Measurements from ENCODE around the gene CDK5. TPM values are rescaled to one million over a fixed set of nuclear protein-coding genes. Genes with fewer than 3 reads are reported as not detected.
"Not testable (repeated sequence)": the region's sequence is repeated elsewhere in the genome, so short reads cannot be mapped to it uniquely, and the experiment has no call there.

The CDK5 gene
- total and polyA plus RNA-seq, 9 donors = 2.7 to 9.4 (median 4.1) TPM

- intact Hi-C loops (cut with DNase I) = loop anchor here in 3 of 4 donors (5.0 to 10.0 kb wide), 2 partner anchors 101 to 117 kb away; no protein-coding TSS in a partner anchor
- peak in 1 of 5 donors; percentile 44 for DNase-seq
- TF ChIP-seq POLR2A (IDR thresholded peaks at IDR 0.05) = no peak
- TF ChIP-seq, protein P1, sequence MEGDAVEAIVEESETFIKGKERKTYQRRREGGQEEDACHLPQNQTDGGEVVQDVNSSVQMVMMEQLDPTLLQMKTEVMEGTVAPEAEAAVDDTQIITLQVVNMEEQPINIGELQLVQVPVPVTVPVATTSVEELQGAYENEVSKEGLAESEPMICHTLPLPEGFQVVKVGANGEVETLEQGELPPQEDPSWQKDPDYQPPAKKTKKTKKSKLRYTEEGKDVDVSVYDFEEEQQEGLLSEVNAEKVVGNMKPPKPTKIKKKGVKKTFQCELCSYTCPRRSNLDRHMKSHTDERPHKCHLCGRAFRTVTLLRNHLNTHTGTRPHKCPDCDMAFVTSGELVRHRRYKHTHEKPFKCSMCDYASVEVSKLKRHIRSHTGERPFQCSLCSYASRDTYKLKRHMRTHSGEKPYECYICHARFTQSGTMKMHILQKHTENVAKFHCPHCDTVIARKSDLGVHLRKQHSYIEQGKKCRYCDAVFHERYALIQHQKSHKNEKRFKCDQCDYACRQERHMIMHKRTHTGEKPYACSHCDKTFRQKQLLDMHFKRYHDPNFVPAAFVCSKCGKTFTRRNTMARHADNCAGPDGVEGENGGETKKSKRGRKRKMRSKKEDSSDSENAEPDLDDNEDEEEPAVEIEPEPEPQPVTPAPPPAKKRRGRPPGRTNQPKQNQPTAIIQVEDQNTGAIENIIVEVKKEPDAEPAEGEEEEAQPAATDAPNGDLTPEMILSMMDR (IDR thresholded peaks at IDR 0.05) = no peak
- TF ChIP-seq EP300 (IDR thresholded peaks at IDR 0.05) = no peak
- H3K36me3 ChIP-seq = no peaks in the 10 kb centered on the region
- H3K4me3 ChIP-seq = no peak overlapping the region
- WGBS, 3 donors = 35 to 51% (median 48%) methylated on average over 54 to 55 of the region's 55 CpGs
- no peaks in the 10 kb centered on the region for H3K27me3 ChIP-seq
- no peak overlapping the region for H3K27ac ChIP-seq
- H3K4me1 ChIP-seq (ENCODE audit: insufficient read depth) = peaks cover 6% of the 10 kb centered on the region
- H3K9me3 ChIP-seq = no peaks in the 10 kb centered on the region
These were observed 43.8 kb downstream of the CDK5 start for GRCh38 chr7:151013733-151014497.

GRCh38 chr7:151013356-151013732, 44.4 kb downstream of the CDK5 start:
- intact Hi-C loops (cut with DNase I) = loop anchor here in 3 of 4 donors (5.0 to 10.0 kb wide), 2 partner anchors 101 to 116 kb away; no protein-coding TSS in a partner anchor
- Histone ChIP-seq H3K27ac (no peak overlapping the region), H3K4me1 (ENCODE audit: insufficient read depth) (peaks cover 7% of the 10 kb centered on the region), H3K4me3 (no peak overlapping the region), H3K9me3 (no peaks in the 10 kb centered on the region), H3K36me3 (no peaks in the 10 kb centered on the region), H3K27me3 (no peaks in the 10 kb centered on the region)
- TF ChIP-seq EP300 (IDR thresholded peaks at IDR 0.05) (no peak), POLR2A (IDR thresholded peaks at IDR 0.05) (no peak)
- TF ChIP-seq, protein P1 (IDR thresholded peaks at IDR 0.05) = no peak
- WGBS, 3 donors = 25 to 34% (median 33%) methylated on average over 19 to 26 of the region's 26 CpGs
- peak in 1 of 5 donors; percentile 24 for DNase-seq

DNA sequence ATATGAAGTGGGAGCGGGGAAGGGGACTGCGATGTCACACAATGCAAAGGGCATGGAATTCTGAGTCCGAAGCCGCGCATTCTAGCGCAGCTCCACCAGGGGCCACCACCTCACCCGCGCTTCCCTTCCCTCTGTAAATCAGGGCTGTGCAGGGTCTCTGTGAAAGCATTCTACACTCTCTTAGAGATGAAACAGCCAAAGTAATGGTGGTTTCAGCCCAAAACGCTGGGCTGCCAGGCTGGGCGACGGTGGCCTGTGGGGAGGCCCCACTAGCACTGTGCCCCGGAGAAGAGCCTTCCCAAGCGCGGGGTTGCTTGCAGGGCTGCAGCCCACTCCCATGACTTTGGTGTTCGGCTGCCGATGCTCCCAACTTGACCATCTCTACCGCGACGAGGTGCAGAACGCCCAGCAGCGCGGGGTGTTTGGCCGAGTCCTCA, 44.8 kb downstream of the CDK5 start:
- peaks cover 5% of the 10 kb centered on the region for H3K4me1 ChIP-seq (ENCODE audit: insufficient read depth)
- H3K36me3 ChIP-seq = no peaks in the 10 kb centered on the region
- WGBS, 3 donors = 52 to 55% (median 53%) methylated on average over 22 to 23 of the region's 23 CpGs

DNA sequence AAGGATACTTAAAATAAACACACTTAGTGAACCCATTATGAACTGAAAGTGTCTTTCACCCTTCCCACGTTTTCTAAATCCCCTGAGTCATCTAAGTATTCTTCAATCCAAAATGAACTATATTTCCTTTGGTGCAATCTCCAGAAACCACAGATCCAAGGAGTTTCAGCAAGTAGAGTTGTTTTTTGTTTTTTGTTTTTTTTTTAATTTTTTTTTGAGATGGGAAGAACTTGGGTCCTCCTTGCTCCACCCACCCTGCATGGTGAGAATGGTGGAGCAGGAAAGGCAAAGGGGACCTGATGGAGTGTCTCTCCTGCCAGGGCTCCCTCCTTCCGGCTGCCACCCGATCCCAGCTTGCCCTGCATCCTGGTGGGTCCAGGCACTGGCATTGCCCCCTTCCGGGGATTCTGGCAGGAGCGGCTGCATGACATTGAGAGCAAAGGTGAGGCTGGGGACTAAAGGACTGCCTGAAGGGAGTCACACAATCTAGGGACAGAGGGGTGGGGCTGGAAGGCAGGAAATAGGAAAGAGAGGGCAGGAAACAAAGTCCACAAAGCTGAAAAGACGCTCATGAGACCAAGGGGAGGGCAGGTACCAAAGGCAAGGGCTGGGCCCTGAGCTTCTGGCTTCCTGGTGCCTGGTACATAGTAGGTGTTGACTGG, 45.5 kb downstream of the CDK5 start:
- H3K27me3 ChIP-seq = no peaks in the 10 kb centered on the region

More for the DNA sequence above, 44.8 kb downstream of the CDK5 start:
- Histone ChIP-seq H3K4me3 (no peak overlapping the region), H3K27me3 (no peaks in the 10 kb centered on the region), H3K27ac (no peak overlapping the region), H3K9me3 (no peaks in the 10 kb centered on the region)
- intact Hi-C loops (cut with DNase I) = loop anchor here in 3 of 4 donors (5.0 to 10.0 kb wide), 2 partner anchors 102 to 116 kb away; no protein-coding TSS in a partner anchor
- DNase-seq = no peak
- TF ChIP-seq POLR2A (IDR thresholded peaks at IDR 0.05) (no peak), EP300 (IDR thresholded peaks at IDR 0.05) (no peak)
- TF ChIP-seq, protein P1 (IDR thresholded peaks at IDR 0.05) = no peak

DNA sequence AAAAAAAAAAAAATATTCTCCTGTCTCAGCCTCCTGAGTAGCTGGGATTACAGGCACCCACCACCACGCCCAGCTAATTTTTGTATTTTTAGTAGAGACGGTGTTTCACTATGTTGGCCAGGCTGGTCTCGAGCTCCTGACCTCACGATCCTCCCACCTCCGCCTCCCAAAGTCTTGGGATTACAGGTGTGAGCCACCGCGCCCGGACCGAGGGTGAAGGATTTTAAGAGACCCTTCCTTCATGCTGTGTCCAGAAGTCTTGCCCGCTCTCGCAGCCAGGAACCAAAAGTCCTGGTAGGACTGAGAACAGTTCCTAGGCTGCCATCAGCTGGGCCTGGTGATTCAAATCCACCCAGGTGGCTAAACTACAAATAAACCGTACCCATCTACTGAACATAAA, 46.1 kb downstream of the CDK5 start:
- H3K4me1 ChIP-seq (ENCODE audit: insufficient read depth); H3K4me3 ChIP-seq; H3K27ac ChIP-seq; H3K36me3 ChIP-seq; H3K9me3 ChIP-seq; DNase-seq; H3K27me3 ChIP-seq: not testable (repeated sequence)
- intact Hi-C loops (cut with DNase I) = loop anchor here in 3 of 4 donors (5.0 to 10.0 kb wide), 2 partner anchors 103 to 114 kb away; no protein-coding TSS in a partner anchor
- WGBS, 3 donors = 86 to 87% (median 86%) methylated on average over 12 of the region's 12 CpGs

More for the DNA sequence above, 45.5 kb downstream of the CDK5 start:
- no peaks in the 10 kb centered on the region for H3K9me3 ChIP-seq
- intact Hi-C loops (cut with DNase I) = loop anchor here in 3 of 4 donors (5.0 to 10.0 kb wide), 2 partner anchors 103 to 115 kb away; no protein-coding TSS in a partner anchor
- H3K36me3 ChIP-seq = no peaks in the 10 kb centered on the region
- WGBS, 3 donors = 77 to 87% (median 83%) methylated on average over 6 of the region's 6 CpGs
- H3K4me3 ChIP-seq = no peak overlapping the region
- no peak for TF ChIP-seq EP300 (IDR thresholded peaks at IDR 0.05)
- TF ChIP-seq, protein P1 (IDR thresholded peaks at IDR 0.05) = no peak
- peaks cover 5% of the 10 kb centered on the region for H3K4me1 ChIP-seq (ENCODE audit: insufficient read depth)
- no peak overlapping the region for H3K27ac ChIP-seq
- no peak for DNase-seq

Measured in ovary (tissue), 9 donors.